Stomach (tissue), 4 donors: ENCODE results near the gene NCAPH2.

ENCODE experiments used
- EP300 ChIP-seq: sonication (generic); formaldehyde crosslinking; IDR thresholded peaks from one replicate; pipeline ENCODE4 v1.6.1; 2017; ENCODE audit warnings: antibody characterized with exemption
- POLR2A ChIP-seq, 4 donors: fragments of 450-650 bp; IDR thresholded peaks; one replicate each; pipeline ENCODE4 v1.6.1; 2016; ENCODE audit warnings: antibody characterized with exemption in 4 of 4, control low read depth in 2 of 4, mild to moderate bottlenecking in 1 of 4, moderate library complexity in 1 of 4
- POLR2AphosphoS5 ChIP-seq, 3 donors: sonication (generic); formaldehyde crosslinking; IDR thresholded peaks; one replicate each; pipeline ENCODE4 v1.6.1; 2016; ENCODE audit warnings: antibody characterized with exemption in 3 of 3
- TF ChIP-seq, protein P1 (sequence below), 7 experiments: fragments of 450-650 bp in 4 of 7; fragments of 200-600 bp in 3 of 7; sonication (generic) in 3 of 7; IDR thresholded peaks; one replicate each; pipeline ENCODE4 v1.5.1; 2016 to 2019; ENCODE audit warnings: antibody characterized with exemption in 7 of 7, control low read depth in 2 of 7, mild to moderate bottlenecking in 1 of 7

DNA sequence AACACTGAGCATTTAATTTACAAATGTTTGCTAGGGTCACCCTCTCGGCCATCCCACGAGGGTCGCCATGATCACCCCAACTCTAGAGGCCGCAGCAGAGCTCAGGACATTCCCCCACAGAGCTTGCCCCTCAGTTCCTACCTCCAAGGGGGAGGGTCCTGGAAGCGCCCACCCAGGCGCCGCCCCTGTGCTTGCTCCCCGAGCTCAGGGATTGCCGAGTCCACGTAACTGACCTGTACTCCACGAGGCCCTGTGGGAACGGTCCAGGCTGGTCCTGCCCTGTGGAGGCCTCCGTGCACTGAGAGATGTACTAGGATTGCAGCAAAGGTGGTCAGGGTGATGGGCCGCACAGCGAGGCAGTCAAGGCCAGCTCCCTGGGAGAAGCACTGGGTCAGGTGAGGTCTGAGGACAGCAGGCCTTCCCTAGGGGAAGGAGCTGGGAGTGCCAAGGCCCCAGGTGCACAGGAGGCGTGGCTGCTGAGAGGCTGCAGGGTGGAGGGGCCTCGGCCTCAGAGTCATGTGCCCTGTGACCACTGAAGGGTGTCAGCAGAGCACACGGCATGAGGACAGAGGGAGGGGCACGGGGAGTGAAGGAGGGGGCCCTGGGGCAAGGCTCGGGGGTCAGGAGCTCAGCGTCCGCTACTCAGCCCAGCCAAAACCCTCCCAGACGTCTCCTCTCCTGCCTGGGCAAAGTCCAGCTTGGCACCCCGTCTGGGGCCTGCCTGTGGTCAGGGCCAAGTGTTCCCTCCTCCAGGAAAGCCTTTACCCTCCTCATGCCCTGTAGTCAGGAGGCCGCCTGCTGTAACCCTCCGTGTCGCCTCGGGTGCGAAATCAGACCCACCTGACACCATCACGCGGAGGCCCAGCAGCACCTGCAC is 23.8 kb upstream of the NCAPH2 start:
- no peak for TF ChIP-seq EP300
- TF ChIP-seq, protein P1, sequence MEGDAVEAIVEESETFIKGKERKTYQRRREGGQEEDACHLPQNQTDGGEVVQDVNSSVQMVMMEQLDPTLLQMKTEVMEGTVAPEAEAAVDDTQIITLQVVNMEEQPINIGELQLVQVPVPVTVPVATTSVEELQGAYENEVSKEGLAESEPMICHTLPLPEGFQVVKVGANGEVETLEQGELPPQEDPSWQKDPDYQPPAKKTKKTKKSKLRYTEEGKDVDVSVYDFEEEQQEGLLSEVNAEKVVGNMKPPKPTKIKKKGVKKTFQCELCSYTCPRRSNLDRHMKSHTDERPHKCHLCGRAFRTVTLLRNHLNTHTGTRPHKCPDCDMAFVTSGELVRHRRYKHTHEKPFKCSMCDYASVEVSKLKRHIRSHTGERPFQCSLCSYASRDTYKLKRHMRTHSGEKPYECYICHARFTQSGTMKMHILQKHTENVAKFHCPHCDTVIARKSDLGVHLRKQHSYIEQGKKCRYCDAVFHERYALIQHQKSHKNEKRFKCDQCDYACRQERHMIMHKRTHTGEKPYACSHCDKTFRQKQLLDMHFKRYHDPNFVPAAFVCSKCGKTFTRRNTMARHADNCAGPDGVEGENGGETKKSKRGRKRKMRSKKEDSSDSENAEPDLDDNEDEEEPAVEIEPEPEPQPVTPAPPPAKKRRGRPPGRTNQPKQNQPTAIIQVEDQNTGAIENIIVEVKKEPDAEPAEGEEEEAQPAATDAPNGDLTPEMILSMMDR (IDR thresholded peaks at IDR 0.05), result no peak
- no peak for TF ChIP-seq POLR2A (IDR thresholded peaks at IDR 0.05)
- no peak for TF ChIP-seq POLR2AphosphoS5 (IDR thresholded peaks at IDR 0.05)
